SW480 (cell line): ENCODE results near the gene INO80D.
"Not testable (repeated sequence)": the region's sequence is repeated elsewhere in the genome, so short reads cannot be mapped to it uniquely, and the experiment has no call there.

Experiments used
- DNase-seq: peaks from one replicate; pipeline ENCODE4 v3.0.0-alpha.2; 2016; ENCODE audit warnings: low spot score

Gene INO80D

GRCh38 chr2:205976934-205977659 lies 108.9 kb downstream of the INO80D start:
- DNase-seq = not testable (repeated sequence)

- DNase-seq = no peak
Measured at GRCh38 chr2:205976120-205976814, 109.7 kb downstream of the INO80D start.

DNA sequence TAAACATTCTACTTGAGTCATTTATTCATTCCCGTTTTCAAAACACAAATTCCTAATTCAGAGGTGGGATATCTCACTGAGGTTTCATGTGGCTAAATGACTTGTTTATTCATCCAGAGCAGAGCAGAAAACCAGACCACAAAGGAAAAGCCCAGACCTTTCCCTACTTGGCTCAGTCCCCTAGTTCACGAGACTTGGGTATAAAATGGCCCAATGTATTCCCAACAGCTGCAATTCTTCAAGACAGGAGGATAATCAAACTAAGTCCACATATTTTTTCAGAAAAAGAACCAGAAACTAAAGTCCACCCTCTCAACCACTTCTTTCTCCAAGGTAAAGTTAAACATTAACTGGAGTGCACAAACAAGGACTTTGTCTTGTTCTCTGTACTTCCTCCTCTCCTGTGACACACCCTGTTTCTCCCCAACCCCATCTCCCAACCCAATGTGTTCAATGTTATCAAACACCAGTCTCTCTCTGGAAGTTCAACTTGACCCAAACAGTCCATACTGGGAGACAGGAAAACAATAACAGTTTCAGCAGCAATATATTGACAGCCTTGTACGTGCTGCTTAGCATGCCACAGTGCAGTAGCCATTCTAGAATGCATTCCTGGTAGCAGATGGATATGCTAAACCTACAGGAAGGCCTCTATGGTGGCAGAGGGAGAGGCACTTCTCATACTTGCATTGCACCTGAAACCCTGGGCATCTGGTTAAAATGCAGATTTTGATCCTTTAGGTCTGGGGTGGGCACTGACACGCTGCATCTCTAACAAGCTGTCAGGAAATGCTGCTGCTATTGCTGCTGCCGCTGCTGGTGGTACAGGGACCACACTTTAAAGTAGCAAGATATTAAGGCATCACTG lies 110.7 kb downstream of the INO80D start:
- DNase-seq = peak; percentile 92

- DNase-seq = no peak
Measured at GRCh38 chr2:205972113-205972512, 113.9 kb downstream of the INO80D start.

DNA sequence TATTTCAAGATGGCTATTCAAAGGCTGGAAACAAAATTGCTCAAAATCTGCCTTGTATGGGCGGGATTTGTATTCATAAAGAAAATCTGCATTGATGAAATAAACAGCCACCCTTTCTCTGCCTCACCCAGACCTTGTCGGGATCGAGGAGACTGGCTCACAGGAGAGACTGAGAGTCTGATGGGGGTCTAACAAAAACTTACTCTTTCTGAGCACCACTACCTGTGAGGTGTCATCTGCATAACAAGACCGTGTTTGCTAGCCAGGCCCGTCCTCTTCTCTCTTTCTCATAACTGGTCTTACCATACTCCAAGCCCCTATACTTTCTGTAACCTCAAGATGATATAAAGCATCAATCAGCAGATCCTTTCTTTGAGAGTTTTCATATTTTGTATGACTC lies 115.6 kb downstream of the INO80D start:
- no peak for DNase-seq

DNA sequence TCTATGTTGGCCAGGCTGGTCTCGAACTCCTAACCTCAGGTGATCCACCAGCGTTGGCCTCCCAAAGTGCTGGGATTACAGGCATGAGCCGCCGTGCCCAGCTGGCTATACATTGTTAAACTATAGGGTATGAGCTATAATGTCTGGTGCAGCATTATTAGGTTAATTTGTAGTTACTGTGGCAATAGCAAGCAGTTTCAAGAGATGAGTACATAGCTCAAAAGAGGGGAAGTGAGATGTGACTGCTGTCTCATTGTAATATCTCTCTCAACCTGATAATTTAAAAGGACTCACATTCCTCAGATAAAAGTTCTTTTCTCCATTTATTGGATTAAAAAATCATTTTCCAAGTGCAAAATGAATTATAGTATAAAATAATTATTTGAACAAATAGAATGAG lies 116.4 kb downstream of the INO80D start:
- DNase-seq = no peak

GRCh38 chr2:205967391-205968075 lies 118.4 kb downstream of the INO80D start:
- DNase-seq = no peak

DNA sequence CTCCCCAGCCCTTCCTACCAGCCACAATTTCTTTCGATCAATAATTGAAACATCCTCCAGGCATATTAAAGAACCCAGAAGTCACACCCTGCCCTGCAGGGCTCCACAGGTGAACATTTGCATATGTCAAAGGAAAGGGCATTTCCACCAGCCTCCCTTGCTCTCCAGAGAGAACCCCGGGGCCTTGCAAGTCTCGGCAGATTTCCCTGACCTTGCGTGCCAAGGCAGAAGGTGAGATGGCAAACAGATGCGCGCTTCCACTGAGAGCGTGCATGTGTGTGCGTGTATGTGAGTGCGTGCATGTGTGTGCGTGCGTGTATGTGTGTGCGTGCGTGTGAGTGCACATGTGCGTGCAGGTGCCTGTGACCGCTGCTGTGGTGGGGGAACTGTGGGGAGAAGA lies 120.3 kb downstream of the INO80D start:
- DNase-seq = no peak

DNA sequence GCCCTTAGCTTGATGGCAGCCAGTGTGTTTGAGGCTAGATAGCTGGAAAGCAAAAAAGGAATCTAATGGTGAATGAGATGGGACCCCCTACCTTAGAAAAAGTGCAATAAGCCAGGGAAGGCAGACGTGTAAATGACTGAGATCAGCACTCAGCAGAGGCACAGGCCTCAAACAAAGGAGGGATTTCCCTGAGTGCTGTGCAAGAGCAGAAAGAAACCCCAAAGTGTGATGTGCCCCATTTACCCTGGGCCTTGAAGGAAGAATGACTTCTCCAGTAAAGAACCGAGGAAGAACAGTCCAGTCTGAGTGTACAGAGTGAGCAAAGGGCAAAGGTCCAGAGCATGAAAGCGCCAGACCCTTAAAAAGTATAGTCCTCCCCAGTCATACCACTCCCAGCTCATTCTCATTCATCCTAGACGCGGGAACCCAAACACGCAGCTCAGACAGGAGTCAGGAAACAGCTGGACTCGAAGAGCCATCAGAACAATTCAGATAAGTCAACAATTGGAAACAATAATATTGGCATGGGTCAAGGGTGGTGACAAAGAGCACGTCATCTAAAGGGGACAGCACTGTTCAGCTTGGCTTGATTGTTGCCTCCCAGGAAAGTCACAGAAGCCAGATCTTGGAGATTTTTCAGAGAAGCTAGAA lies 121.7 kb downstream of the INO80D start:
- DNase-seq = no peak

- DNase-seq = no peak
Measured at GRCh38 chr2:205959521-205959920, 126.5 kb downstream of the INO80D start.

DNA sequence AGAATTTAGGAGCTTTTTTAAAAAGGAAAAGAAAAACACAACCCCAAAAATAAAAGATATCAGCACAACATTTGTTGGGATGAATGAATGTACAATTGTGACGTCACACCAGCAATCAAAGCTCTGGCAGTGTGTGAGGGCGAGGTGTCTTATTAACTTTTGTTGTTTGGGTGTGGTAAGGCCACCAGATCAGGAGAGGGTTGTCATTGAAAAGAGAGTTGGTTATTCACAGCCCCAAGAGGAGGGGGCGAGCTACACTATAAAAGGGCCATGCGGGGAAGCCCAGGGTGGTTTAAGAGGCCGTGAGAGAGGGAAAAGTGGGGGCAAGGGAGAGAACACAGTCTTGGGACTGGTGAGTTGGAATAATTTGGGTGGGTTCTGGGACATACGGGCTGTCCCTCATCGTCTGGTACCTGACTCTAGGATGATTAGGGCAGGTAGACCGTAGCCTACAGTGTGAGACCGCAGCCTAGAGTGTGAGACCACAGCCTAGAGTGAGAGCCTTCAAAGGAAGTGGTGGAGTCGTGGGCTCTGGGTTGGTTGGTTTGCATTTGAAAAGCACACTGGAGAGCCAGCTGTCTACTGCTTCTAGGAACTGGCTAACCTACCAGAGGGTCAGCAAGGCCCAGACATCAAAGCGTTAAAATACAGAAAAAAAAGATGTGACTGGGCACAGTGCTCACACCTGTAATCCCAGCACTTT lies 128.4 kb downstream of the INO80D start:
- DNase-seq = no peak

GRCh38 chr2:205954707-205955106 lies 131.3 kb downstream of the INO80D start:
- no peak for DNase-seq

GRCh38 chr2:205952282-205952681 lies 133.7 kb downstream of the INO80D start:
- no peak for DNase-seq

- DNase-seq = no peak
Measured at GRCh38 chr2:205948883-205949282, 137.1 kb downstream of the INO80D start.

DNA sequence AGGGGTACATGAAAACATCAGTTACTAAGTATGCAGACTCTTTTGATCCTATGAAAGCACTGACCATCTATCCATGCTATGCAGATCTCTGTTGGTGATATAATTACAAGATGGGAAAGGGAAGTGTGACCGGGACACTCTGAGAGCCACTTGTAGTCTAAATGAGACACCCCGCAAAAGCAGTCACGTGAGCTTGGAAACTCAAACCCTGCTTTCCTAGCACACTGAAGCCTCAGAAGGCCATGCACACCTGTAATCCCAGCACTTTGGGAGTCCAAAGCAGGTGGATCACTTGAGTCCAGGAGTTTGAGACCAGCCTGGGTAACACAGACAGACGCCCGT lies 137.5 kb downstream of the INO80D start:
- no peak for DNase-seq

DNA sequence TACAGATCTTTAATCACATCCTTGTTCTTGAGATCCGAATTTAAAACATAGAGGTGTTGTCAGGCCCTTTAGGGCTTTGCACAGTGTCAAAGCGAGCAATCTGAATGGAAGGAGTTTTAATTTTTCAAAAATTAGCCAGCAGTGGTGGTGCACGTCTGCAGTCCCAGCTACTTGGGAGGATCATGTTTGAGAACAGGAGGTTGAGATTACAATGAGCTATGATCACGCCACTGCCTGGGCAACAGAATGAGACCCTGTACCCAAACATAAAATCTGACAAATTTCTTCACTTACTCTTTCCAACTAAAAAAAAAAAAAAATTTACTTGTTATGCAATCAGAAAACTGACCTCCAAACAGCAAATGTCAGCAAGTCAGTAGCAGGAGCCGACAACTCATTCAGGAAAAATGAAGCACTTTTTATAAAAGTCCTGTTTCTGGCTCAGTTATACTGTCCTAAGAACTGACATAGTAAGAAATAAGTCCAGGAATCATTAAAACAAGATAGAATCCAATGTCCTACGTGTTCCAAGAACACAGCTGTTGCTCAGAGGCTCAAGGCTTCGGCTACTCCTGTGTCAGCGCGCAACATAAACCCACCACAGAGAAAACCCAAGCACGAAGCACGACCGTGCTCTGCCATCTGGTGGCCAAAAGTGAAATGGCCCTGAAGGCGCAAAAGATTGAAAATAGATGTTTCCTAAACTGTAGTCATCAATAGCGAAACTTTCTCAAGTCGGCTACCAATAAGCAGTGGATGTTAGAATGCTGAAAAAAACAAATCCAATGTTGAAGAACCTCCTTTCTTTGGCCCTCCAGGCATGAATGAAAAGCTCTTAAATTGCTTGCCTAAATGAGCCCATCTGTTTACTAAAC lies 138.1 kb downstream of the INO80D start:
- peak; percentile 53 for DNase-seq

DNA sequence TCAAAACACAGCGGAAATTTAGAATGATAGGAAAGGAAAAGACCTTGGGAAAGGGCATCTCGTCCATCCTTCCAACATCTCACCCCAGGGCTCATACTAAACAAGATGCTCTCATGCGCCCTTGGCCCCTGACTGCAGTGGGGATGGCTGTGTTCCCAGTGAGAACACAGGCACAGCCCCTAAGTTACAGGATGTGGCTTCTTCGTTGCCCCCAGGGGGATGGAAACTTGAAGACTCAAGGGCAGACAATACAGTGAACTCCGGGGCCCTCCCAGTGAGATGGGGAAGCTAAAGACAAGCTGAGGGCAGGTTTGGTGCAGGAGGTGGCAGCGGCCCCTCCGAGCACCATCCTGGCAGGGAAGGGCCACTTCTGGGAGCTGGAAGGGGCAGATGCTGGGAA lies 139.7 kb downstream of the INO80D start:
- no peak for DNase-seq
